Measurements from ENCODE around the gene SUSD2.

DNA sequence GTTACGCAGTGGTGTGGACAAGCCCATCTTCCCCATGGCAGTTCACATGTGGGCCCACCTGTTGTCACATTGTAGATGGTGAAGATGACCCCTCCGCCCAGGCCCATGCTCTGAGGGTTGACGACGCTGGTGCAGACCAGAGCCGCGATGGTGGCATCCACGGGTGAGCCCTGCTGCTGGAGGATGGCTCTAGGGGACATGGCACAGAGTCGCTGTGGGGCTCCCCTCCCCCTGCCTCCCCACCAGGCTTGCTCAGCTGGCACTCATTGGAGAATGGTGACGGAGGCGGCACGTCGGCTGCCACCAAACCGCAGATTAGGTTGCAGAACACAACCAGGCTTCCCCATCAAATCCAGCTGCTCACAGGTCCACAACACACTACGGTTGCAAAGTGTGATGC lies 52.5 kb downstream of the SUSD2 start:
- TF ChIP-seq, protein P1, sequence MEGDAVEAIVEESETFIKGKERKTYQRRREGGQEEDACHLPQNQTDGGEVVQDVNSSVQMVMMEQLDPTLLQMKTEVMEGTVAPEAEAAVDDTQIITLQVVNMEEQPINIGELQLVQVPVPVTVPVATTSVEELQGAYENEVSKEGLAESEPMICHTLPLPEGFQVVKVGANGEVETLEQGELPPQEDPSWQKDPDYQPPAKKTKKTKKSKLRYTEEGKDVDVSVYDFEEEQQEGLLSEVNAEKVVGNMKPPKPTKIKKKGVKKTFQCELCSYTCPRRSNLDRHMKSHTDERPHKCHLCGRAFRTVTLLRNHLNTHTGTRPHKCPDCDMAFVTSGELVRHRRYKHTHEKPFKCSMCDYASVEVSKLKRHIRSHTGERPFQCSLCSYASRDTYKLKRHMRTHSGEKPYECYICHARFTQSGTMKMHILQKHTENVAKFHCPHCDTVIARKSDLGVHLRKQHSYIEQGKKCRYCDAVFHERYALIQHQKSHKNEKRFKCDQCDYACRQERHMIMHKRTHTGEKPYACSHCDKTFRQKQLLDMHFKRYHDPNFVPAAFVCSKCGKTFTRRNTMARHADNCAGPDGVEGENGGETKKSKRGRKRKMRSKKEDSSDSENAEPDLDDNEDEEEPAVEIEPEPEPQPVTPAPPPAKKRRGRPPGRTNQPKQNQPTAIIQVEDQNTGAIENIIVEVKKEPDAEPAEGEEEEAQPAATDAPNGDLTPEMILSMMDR (IDR thresholded peaks at IDR 0.05), result no peak
- TF ChIP-seq EP300 (IDR thresholded peaks at IDR 0.05), result no peak
- no peak for TF ChIP-seq POLR2A (IDR thresholded peaks at IDR 0.05)

Data from suprapubic skin (tissue), 3 donors.